HG02623 (cell line): Measurements from ENCODE around the gene PIP5K1C.
A peak's percentile ranks its signal among the peaks of the same experiment; 100 is the strongest.
"Not testable (repeated sequence)": the region's sequence is repeated elsewhere in the genome, so short reads cannot be mapped to it uniquely, and the experiment has no call there.

Experiments
- ATAC-seq: cut with Tn5 transposase; IDR thresholded peaks from one replicate; pipeline ENCODE4 v1.9.1; 2021; ENCODE audit warnings: moderate library complexity; ENCODE audit not compliant: unreplicated experiment

PIP5K1C gene

GRCh38 chr19:3632739-3633558, 67.3 kb downstream of the PIP5K1C start:
- ATAC-seq: no peak

- no peak for ATAC-seq
Measured at GRCh38 chr19:3632098-3632497, 68.2 kb downstream of the PIP5K1C start.

GRCh38 chr19:3631053-3631861, 69.0 kb downstream of the PIP5K1C start:
- ATAC-seq: no peak

- ATAC-seq: not testable (repeated sequence)
Measured at GRCh38 chr19:3628766-3629165, 71.5 kb downstream of the PIP5K1C start.

GRCh38 chr19:3627351-3627723, 72.9 kb downstream of the PIP5K1C start:
- ATAC-seq: no peak

- ATAC-seq: peak; percentile 83
Measured at GRCh38 chr19:3626473-3627350, 73.6 kb downstream of the PIP5K1C start, which contains the start of gene CACTIN. Gene CACTIN (minus strand): TSS chr19:3626790. CDS start chr19:3626762, 28 bp downstream.

- ATAC-seq: no peak
Measured at GRCh38 chr19:3625996-3626472, 74.2 kb downstream of the PIP5K1C start.

GRCh38 chr19:3623716-3624115, 76.6 kb downstream of the PIP5K1C start:
- no peak for ATAC-seq

- no peak for ATAC-seq
Measured at GRCh38 chr19:3622224-3622623, 78.0 kb downstream of the PIP5K1C start.

GRCh38 chr19:3621689-3622088, 78.6 kb downstream of the PIP5K1C start:
- ATAC-seq: no peak

- no peak for ATAC-seq
Measured at GRCh38 chr19:3620817-3621547, 79.3 kb downstream of the PIP5K1C start.

- ATAC-seq: no peak
Measured at GRCh38 chr19:3620145-3620816, 80.0 kb downstream of the PIP5K1C start.

- no peak for ATAC-seq
Measured at GRCh38 chr19:3619631-3620012, 80.6 kb downstream of the PIP5K1C start.

- ATAC-seq: no peak
Measured at GRCh38 chr19:3618811-3619630, 81.2 kb downstream of the PIP5K1C start.

GRCh38 chr19:3618144-3618810, 82.0 kb downstream of the PIP5K1C start:
- ATAC-seq: no peak

- ATAC-seq: no peak
Measured at GRCh38 chr19:3617463-3617862, 82.8 kb downstream of the PIP5K1C start.

GRCh38 chr19:3615524-3616135, 84.6 kb downstream of the PIP5K1C start:
- ATAC-seq: no peak
